Neuronal stem cell (in vitro differentiated cells): Measurements from ENCODE around the gene C14orf93.

Source experiments
- DNase-seq: peaks from one replicate; pipeline ENCODE4 v3.0.0-alpha.2; 2013; ENCODE audit warnings: low spot score
- H2AFZ ChIP-seq: one replicate; pipeline ENCODE4 v1.6.1; 2013; ENCODE audit warnings: mild to moderate bottlenecking, low read length, inconsistent platforms
- H2AK5ac ChIP-seq: 2 replicates; pipeline ENCODE4 v1.6.1; 2013; ENCODE audit warnings: low read depth, mild to moderate bottlenecking, inconsistent platforms, low read length, moderate library complexity, mixed read lengths
- H2BK120ac ChIP-seq: 2 replicates; pipeline ENCODE4 v1.6.1; 2013; ENCODE audit warnings: low read depth, mild to moderate bottlenecking, inconsistent platforms, low read length, moderate library complexity, mixed read lengths
- H2BK12ac ChIP-seq: one replicate; pipeline ENCODE4 v1.6.1; 2013; ENCODE audit warnings: low read length, inconsistent platforms
- H2BK15ac ChIP-seq: 2 replicates; pipeline ENCODE4 v1.6.1; 2013; ENCODE audit warnings: mild to moderate bottlenecking, low read length, inconsistent platforms, mixed read lengths
- H2BK5ac ChIP-seq: one replicate; pipeline ENCODE4 v1.6.1; 2013; ENCODE audit warnings: inconsistent platforms, mild to moderate bottlenecking, low read length, moderate library complexity
- H3K14ac ChIP-seq: one replicate; pipeline ENCODE4 v1.6.1; 2013; ENCODE audit warnings: low read length, inconsistent platforms
- H3K18ac ChIP-seq: 2 replicates; pipeline ENCODE4 v1.6.1; 2013; ENCODE audit warnings: low read length, inconsistent platforms
- H3K23ac ChIP-seq: 2 replicates; pipeline ENCODE4 v1.6.1; 2013; ENCODE audit warnings: low read depth, mild to moderate bottlenecking, mixed read lengths, low read length, inconsistent platforms; ENCODE audit not compliant: poor library complexity
- H3K27ac ChIP-seq: replicated peaks from 3 replicates; pipeline ENCODE4 v1.5.1; 2013; ENCODE audit warnings: low read length, inconsistent platforms
- H3K27me3 ChIP-seq, 3 experiments: 2 replicates each; pipeline ENCODE4 v1.6.1; 2013; ENCODE audit warnings: low read length in 3 of 3, mild to moderate bottlenecking in 2 of 3, inconsistent platforms in 1 of 3, low read depth in 1 of 3, mixed read lengths in 1 of 3, moderate library complexity in 1 of 3; ENCODE audit not compliant: control insufficient read depth in 3 of 3, insufficient read depth in 3 of 3
- H3K36me3 ChIP-seq, 2 donors: replicated peaks in 1 of 2; 2 replicates each; pipeline ENCODE4 v1.6.1; 2013; ENCODE audit warnings: low read length in 2 of 2; ENCODE audit not compliant: control insufficient read depth in 2 of 2, insufficient read depth in 2 of 2
- H3K4ac ChIP-seq: 2 replicates; pipeline ENCODE4 v1.6.1; 2013; ENCODE audit warnings: inconsistent platforms, mild to moderate bottlenecking, low read length, moderate library complexity
- H3K4me1 ChIP-seq, 2 donors: 1 replicate in 1 of 2; 2 replicates in 1 of 2; pipeline ENCODE4 v1.6.1; 2013; ENCODE audit warnings: low read length in 2 of 2, low read depth in 1 of 2; ENCODE audit not compliant: control insufficient read depth in 2 of 2, insufficient read depth in 1 of 2
- H3K4me2 ChIP-seq: one replicate; pipeline ENCODE4 v1.6.1; 2013; ENCODE audit warnings: mild to moderate bottlenecking, low read length, inconsistent platforms; ENCODE audit not compliant: insufficient read depth, poor library complexity, severe bottlenecking
- H3K4me3 ChIP-seq, 2 donors: 2 replicates each; pipeline ENCODE4 v1.5.1; 2013; ENCODE audit warnings: low read length in 2 of 2, mild to moderate bottlenecking in 2 of 2, inconsistent platforms in 1 of 2, moderate library complexity in 1 of 2
- H3K79me1 ChIP-seq: one replicate; pipeline ENCODE4 v1.6.1; 2013; ENCODE audit warnings: low read depth, mild to moderate bottlenecking, inconsistent platforms, low read length, moderate library complexity
- H3K9ac ChIP-seq: one replicate; pipeline ENCODE4 v1.6.1; 2013; ENCODE audit warnings: mild to moderate bottlenecking, low read depth, low read length, inconsistent platforms; ENCODE audit not compliant: poor library complexity
- H3K9me3 ChIP-seq, 2 donors: replicated peaks in 1 of 2; 2 replicates each; pipeline versions ENCODE3 to v1.6.1; 2013; ENCODE audit warnings: low read length in 2 of 2, mild to moderate bottlenecking in 2 of 2, inconsistent platforms in 1 of 2, low read depth in 1 of 2, mixed read lengths in 1 of 2, moderate library complexity in 1 of 2; ENCODE audit not compliant: control insufficient read depth in 2 of 2, insufficient read depth in 1 of 2
- H4K8ac ChIP-seq: one replicate; pipeline ENCODE4 v1.6.1; 2013; ENCODE audit warnings: low read depth, mild to moderate bottlenecking, inconsistent platforms, low read length, moderate library complexity
- H4K91ac ChIP-seq: one replicate; pipeline ENCODE4 v1.6.1; 2013; ENCODE audit warnings: low read length, low read depth, mild to moderate bottlenecking, inconsistent platforms; ENCODE audit not compliant: poor library complexity
- WGBS, 2 donors: extraction: QIAGEN DNeasy Blood & Tissue Kit; methylation state at CpG; one replicate each; pipeline ENCODE4 v1.1.7; 2013; ENCODE audit warnings: missing lambda C conversion rate in 2 of 2, mixed read lengths in 1 of 2; ENCODE audit not compliant: insufficient read length in 2 of 2, insufficient replicate concordance in 1 of 2; ENCODE audit errors: extremely low coverage in 2 of 2; 5-methylcytosine and 5-hydroxymethylcytosine counted together

C14orf93 gene

DNA sequence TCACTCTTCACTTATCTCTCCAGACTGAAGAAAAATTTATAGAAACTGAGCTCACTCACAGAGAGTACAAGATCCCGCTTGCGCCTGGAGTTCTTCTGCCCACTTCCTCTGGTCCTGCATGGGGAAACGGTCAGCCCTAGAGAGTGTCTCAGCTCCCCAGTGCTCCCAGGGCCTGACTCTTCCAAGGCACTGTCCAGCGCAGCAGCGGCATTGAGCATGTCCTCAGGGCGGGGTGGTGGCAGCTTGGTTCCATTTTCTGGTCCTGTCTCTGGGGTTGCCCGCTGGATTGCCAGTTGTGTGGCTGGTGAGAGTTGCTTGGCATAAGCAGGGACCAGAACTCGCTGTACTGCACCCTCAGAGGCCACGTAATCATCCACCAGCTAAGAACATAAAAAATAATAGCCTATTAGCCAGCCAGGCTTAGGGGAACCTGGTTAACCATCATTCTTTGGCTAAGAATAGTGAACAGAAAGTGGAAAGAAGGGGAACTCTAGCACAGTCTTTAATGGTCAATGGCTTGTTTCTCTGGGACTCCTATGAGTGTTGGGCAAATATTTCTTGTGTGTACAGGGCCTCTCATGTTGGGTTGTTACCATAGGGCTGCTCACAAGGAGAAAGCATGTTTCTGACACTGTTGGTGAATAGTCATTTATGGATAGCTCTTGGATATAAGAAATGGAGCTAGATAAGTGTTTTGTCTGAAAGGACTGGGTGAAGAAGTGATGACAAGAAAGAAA is 13.9 kb downstream of the C14orf93 start:
- Histone ChIP-seq H3K4me3 (no peak overlapping the region), H2BK5ac (no peak overlapping the region), H3K79me1 (no peaks in the 10 kb centered on the region), H3K18ac (peak overlapping the region; percentile 32), H4K91ac (no peak overlapping the region), H4K8ac (no peak overlapping the region), H2BK15ac (no peak overlapping the region), H3K14ac (no peak overlapping the region), H2AFZ (no peak overlapping the region), H3K36me3 (peaks cover 1 to 5% of the 10 kb centered on the region in 2 donors), H3K4ac (no peak overlapping the region), H3K23ac (peak overlapping the region; percentile 37), H3K27ac (no peak overlapping the region), H3K4me2 (no peak overlapping the region), H2AK5ac (no peak overlapping the region), H3K4me1 (peaks cover 0 to 4% of the 10 kb centered on the region in 2 donors), H3K9me3 (no peaks in the 10 kb centered on the region), H2BK120ac (no peak overlapping the region), H3K9ac (no peak overlapping the region), H3K27me3 (no peaks in the 10 kb centered on the region), H2BK12ac (no peak overlapping the region)
- WGBS, 2 donors: no CpG with 5 or more reads among the region's 9 CpGs
- no peak for DNase-seq

GRCh38 chr14:22994762-22995275 is 15.1 kb downstream of the C14orf93 start:
- H3K27ac ChIP-seq: no peak overlapping the region
- peak overlapping the region; percentile 31 for H3K18ac ChIP-seq
- H3K4ac ChIP-seq: no peak overlapping the region
- H2BK5ac ChIP-seq: no peak overlapping the region
- H4K91ac ChIP-seq: no peak overlapping the region
- H4K8ac ChIP-seq: no peak overlapping the region
- no peaks in the 10 kb centered on the region for H3K9me3 ChIP-seq
- no peak overlapping the region for H2BK15ac ChIP-seq
- H3K9ac ChIP-seq: no peak overlapping the region
- H3K23ac ChIP-seq: no peak overlapping the region
- peaks cover 0 to 4% of the 10 kb centered on the region in 2 donors for H3K4me1 ChIP-seq
- H2BK120ac ChIP-seq: no peak overlapping the region
- no peaks in the 10 kb centered on the region for H3K27me3 ChIP-seq
- DNase-seq: no peak
- H3K4me2 ChIP-seq: no peak overlapping the region
- no peak overlapping the region for H2BK12ac ChIP-seq
- no peak overlapping the region for H3K4me3 ChIP-seq
- H2AK5ac ChIP-seq: no peak overlapping the region
- peak overlapping the region; percentile 50 for H2AFZ ChIP-seq
- H3K36me3 ChIP-seq: peaks cover 1 to 9% of the 10 kb centered on the region in 2 donors
- H3K14ac ChIP-seq: no peak overlapping the region
- H3K79me1 ChIP-seq: no peaks in the 10 kb centered on the region
- WGBS, 2 donors: no CpG with 5 or more reads among the region's 4 CpGs

DNA sequence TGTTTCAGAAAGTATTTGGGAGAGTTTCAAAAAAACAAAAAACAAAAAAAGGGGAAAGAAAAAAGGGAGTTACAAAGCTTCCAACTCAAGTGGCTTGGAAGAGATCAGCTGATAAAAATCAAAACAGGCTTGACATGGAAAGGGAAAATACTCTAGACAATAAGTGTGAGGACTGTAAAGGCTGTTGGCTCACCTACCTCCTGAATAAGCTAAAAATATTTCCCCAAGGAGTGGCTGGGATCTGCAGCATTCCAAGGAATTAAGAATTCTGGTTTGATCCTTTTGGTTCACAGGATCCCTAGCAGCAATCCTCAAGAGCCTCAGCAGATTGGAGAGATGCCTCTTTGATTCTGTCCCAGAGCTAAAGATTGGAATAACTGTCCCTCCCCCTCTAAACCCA is 16.4 kb downstream of the C14orf93 start:
- Histone ChIP-seq H4K91ac (no peak overlapping the region), H2AFZ (no peak overlapping the region), H2BK12ac (no peak overlapping the region), H2BK120ac (no peak overlapping the region), H3K9me3 (no peaks in the 10 kb centered on the region), H3K23ac (no peak overlapping the region), H3K27ac (no peak overlapping the region), H3K4me2 (no peak overlapping the region), H2AK5ac (no peak overlapping the region), H4K8ac (no peak overlapping the region), H2BK15ac (no peak overlapping the region), H2BK5ac (no peak overlapping the region), H3K18ac (no peak overlapping the region), H3K4me1 (peaks cover 0 to 4% of the 10 kb centered on the region in 2 donors), H3K4ac (no peak overlapping the region), H3K9ac (no peak overlapping the region), H3K4me3 (no peak overlapping the region), H3K14ac (no peak overlapping the region), H3K79me1 (no peaks in the 10 kb centered on the region), H3K27me3 (no peaks in the 10 kb centered on the region), H3K36me3 (peaks cover 1 to 17% of the 10 kb centered on the region in 2 donors)
- DNase-seq: no peak

GRCh38 chr14:22991852-22992251 is 18.1 kb downstream of the C14orf93 start:
- no peaks in the 10 kb centered on the region for H3K27me3 ChIP-seq
- DNase-seq: no peak
- no peak overlapping the region for H2AK5ac ChIP-seq
- H3K9me3 ChIP-seq: no peaks in the 10 kb centered on the region
- H4K91ac ChIP-seq: no peak overlapping the region
- no CpG with 5 or more reads among the region's 8 CpGs for WGBS, 2 donors
- no peak overlapping the region for H2BK120ac ChIP-seq
- no peak overlapping the region for H2AFZ ChIP-seq
- H3K9ac ChIP-seq: no peak overlapping the region
- no peak overlapping the region for H3K14ac ChIP-seq
- H3K79me1 ChIP-seq: no peaks in the 10 kb centered on the region
- H2BK15ac ChIP-seq: no peak overlapping the region
- H3K18ac ChIP-seq: no peak overlapping the region
- no peak overlapping the region for H3K23ac ChIP-seq
- H3K4me3 ChIP-seq: no peak overlapping the region
- no peak overlapping the region for H3K27ac ChIP-seq
- H3K4me1 ChIP-seq: peaks cover 0 to 4% of the 10 kb centered on the region in 2 donors
- no peak overlapping the region for H3K4me2 ChIP-seq
- peaks cover 1 to 27% of the 10 kb centered on the region in 2 donors for H3K36me3 ChIP-seq
- no peak overlapping the region for H4K8ac ChIP-seq
- no peak overlapping the region for H3K4ac ChIP-seq
- H2BK5ac ChIP-seq: no peak overlapping the region
- H2BK12ac ChIP-seq: no peak overlapping the region
